ENCODE results near the gene CDX1.

The CDX1 gene

DNA sequence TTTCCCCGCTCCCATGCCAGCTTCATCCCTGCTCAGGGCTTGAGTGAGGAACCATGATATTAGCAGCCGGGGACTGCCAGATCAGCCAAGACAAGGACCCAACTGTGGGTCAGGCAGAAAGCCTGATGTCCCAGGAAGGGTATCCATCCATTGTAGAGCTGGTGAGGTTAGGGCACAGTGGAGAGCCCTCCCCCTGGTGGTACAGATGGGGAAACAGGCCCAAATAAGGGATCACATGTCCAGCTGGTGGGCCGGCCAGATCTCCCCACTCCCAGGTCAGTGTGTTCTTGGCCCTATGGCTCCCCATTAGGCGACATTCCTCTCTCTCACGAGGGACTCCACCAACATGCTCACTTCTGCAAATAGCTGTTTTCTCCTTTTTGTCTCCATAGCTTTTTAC lies 9.0 kb downstream of the CDX1 start:
- DNase-seq (ENCODE audit: low read depth in 2 of 2): peak; percentile 56 to 61
- TF ChIP-seq, protein P1, sequence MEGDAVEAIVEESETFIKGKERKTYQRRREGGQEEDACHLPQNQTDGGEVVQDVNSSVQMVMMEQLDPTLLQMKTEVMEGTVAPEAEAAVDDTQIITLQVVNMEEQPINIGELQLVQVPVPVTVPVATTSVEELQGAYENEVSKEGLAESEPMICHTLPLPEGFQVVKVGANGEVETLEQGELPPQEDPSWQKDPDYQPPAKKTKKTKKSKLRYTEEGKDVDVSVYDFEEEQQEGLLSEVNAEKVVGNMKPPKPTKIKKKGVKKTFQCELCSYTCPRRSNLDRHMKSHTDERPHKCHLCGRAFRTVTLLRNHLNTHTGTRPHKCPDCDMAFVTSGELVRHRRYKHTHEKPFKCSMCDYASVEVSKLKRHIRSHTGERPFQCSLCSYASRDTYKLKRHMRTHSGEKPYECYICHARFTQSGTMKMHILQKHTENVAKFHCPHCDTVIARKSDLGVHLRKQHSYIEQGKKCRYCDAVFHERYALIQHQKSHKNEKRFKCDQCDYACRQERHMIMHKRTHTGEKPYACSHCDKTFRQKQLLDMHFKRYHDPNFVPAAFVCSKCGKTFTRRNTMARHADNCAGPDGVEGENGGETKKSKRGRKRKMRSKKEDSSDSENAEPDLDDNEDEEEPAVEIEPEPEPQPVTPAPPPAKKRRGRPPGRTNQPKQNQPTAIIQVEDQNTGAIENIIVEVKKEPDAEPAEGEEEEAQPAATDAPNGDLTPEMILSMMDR (IDR thresholded peaks at IDR 0.05; ENCODE audit: low read depth, low read length): peak; percentile 73
- no peak overlapping the region for H3K4me3 ChIP-seq (replicated peaks in 1 of 2; ENCODE audit: low read depth in 2 of 2, low read length in 2 of 2)

DNA sequence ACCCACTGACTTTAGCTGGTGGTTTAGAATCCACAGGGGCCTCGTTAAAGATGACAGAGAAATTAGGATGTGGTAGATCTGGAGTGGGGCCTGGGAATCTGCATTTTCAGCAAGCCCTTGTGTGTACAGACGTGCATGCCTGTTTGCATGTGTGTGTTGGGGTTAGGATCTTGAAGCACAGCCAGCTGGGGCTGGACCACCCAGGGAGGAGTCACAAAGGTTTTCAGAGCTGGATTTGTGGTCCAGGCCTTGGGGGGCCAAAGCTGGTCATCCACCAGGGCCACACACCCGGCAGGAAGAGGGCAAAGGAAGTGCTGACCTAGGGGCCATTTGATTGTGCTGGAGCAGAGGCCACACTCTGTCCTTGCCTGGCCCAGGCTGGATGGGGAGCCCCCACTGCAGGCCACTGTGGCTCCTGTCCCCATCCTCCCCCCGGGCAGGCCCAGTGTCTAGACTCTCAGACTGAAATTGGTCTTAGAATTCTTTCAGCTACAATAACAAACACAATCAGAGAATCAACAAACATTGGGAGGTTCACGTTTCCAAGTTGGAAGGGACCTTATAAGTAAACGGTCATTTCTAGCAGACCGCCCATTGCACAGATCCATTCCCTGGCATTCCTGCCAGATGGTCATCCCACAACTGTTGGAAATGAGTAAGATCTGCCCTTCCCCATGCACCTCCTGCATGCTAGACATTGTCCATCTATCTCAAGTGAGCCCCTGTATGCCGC lies 10.3 kb downstream of the CDX1 start:
- no peak overlapping the region for H3K4me3 ChIP-seq (replicated peaks in 1 of 2; ENCODE audit: low read depth in 2 of 2, low read length in 2 of 2)
- TF ChIP-seq, protein P1 (IDR thresholded peaks at IDR 0.05; ENCODE audit: low read depth, low read length): no peak
- DNase-seq (ENCODE audit: low read depth in 2 of 2): no peak

DNA sequence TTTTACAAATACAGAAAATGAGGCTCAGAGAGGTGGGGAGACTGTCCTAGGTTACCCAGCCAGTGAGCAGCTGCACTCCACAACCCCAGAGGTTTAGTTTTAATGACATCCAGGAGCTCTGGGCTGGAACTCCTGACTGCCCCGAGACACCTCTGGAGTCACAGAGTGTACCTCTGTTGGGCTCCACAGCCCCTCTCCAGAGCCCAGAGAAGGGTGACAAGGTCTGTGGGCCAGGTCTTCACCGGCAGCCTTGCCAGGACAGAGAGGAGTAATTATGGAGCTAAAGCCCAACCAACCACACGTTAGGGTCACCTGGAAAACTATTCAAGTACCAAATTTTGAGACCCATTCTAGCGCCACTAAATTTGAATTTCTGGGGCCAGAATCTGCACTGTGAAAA lies 11.1 kb downstream of the CDX1 start:
- TF ChIP-seq, protein P1 (IDR thresholded peaks at IDR 0.05; ENCODE audit: low read depth, low read length): no peak
- DNase-seq (ENCODE audit: low read depth in 2 of 2): no peak
- no peak overlapping the region for H3K4me3 ChIP-seq (replicated peaks in 1 of 2; ENCODE audit: low read depth in 2 of 2, low read length in 2 of 2)

DNA sequence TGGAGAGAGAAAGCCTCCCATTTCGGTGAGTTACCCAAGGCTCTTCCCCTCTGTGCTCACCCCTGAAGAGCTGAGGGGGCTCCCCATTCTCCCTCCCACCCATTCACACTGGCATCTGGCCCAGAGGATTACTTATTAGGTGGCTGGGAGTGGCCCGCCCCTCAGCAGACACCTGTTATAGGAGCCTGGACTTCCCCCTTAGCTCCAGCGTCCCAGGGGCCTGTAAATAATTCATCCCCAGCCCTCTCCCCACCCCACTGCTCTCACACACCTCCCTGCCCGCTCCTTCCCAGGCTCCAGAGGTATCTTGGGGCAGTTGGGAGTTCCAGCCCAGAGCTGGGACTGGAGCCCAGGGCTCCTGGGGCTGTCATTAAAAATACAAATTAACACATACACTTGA lies 11.7 kb downstream of the CDX1 start:
- TF ChIP-seq, protein P1 (IDR thresholded peaks at IDR 0.05; ENCODE audit: low read depth, low read length): no peak
- DNase-seq (ENCODE audit: low read depth in 2 of 2): no peak
- H3K4me3 ChIP-seq (replicated peaks in 1 of 2; ENCODE audit: low read depth in 2 of 2, low read length in 2 of 2): no peak overlapping the region

DNA sequence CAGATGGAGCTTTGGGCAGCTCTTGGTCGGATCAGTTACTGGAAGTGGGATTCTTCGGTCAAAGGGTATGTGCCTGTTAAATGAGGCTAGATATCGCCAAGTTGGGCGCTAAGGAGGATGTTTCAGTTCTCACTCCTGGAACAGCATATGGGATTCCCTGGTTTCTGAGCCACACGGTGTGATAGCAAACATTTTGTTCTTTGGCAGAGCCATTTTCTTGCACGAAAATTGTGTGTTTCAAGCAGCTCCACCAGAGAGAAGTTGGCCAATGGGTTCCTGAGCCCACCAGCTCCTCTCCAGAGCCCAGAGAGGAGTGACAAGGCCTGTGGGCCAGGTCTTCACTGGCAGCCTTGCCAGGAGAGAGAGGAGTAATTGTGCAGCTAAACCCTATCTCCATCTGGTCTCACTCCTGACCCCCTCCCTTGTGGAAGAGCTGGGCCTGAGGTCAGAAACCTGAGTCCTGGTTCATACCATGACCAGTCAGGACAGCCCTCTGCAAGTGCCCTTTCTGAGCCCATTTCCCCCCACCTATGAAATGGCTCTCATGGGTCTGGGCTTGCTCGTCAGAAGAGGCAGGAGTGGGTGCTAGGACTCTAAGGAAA lies 12.5 kb downstream of the CDX1 start:
- TF ChIP-seq, protein P1 (IDR thresholded peaks at IDR 0.05; ENCODE audit: low read depth, low read length): no peak
- no peak for DNase-seq (ENCODE audit: low read depth in 2 of 2)
- no peak overlapping the region for H3K4me3 ChIP-seq (replicated peaks in 1 of 2; ENCODE audit: low read depth in 2 of 2, low read length in 2 of 2)

DNA sequence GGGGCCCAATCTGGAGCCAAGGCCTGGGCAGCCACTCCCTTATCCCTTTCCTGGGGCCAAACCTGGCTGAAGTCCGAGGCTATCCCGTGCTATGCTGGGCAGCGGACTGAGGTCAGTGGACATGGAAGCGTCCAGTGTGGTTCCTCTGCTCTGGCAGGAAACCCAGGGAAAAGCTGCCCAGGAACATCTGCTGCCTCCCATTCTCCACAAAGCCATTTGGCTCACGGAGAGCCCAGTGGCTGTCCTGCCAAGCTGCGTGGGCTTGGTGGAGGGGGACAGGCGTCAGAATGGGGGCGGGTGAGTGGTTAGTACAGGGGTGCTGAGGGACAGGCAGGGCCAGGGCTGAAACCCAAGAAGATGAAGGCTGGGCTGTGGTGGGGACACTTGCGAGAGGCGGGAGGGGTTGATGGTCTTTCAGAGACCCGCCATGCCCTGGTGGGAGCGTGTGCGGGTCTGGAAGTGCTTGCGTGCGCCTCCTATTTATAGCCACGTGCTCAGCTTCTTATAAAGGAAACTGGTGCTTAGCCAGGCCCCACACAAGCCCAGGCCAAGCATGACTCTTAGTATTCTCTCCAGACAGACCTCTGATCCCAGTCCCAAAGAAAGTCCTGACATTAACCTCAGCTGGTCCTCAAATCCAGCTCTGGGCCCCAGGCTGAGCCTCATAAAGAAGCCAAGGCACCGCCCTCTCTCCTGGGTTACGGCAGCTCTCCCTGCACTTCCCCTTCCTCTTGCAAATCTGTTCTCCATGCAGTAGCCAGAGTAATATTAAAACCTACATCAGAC lies 13.9 kb downstream of the CDX1 start:
- TF ChIP-seq, protein P1 (IDR thresholded peaks at IDR 0.05; ENCODE audit: low read depth, low read length): no peak
- H3K4me3 ChIP-seq (replicated peaks in 1 of 2; ENCODE audit: low read depth in 2 of 2, low read length in 2 of 2): no peak overlapping the region
- peak; percentile 13 to 91 for DNase-seq (ENCODE audit: low read depth in 2 of 2)
